Measurements from ENCODE around the gene RNF125.

DNA sequence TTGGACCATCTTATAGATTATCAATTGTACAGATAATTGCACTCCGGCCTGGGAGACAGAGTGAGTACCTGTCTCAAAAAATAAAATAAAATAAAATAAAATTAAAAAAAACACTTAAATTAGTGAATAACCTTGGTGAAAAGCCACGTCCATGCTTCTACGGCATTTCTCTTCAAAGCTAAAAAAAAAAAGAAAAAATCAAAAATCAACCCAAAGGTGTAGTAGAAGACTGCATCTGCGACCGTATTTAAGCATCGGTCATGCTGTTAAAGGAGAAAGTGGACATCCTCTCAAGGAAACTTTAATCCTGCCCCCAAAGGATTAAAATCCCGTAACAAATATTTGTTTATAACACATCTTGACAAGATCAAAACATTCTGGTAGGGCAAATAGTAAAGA is 72.7 kb downstream of the RNF125 start:
- no peak for TF ChIP-seq NFE2L2 (conservative IDR thresholded peaks at IDR 0.05; ENCODE audit: low read length)
- TF ChIP-seq EP300 (IDR thresholded peaks at IDR 0.05), result no peak
- TF ChIP-seq POLR2A (IDR thresholded peaks at IDR 0.05; ENCODE audit: low read length), result no peak
- TF ChIP-seq, protein P1, sequence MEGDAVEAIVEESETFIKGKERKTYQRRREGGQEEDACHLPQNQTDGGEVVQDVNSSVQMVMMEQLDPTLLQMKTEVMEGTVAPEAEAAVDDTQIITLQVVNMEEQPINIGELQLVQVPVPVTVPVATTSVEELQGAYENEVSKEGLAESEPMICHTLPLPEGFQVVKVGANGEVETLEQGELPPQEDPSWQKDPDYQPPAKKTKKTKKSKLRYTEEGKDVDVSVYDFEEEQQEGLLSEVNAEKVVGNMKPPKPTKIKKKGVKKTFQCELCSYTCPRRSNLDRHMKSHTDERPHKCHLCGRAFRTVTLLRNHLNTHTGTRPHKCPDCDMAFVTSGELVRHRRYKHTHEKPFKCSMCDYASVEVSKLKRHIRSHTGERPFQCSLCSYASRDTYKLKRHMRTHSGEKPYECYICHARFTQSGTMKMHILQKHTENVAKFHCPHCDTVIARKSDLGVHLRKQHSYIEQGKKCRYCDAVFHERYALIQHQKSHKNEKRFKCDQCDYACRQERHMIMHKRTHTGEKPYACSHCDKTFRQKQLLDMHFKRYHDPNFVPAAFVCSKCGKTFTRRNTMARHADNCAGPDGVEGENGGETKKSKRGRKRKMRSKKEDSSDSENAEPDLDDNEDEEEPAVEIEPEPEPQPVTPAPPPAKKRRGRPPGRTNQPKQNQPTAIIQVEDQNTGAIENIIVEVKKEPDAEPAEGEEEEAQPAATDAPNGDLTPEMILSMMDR (IDR thresholded peaks at IDR 0.05), result no peak
- no peak for TF ChIP-seq RFX5 (IDR thresholded peaks at IDR 0.05)
- TF ChIP-seq JUNB (IDR thresholded peaks at IDR 0.05), result no peak
